H9 (cell line): Measurements from ENCODE around the gene NTSR1. TPM values are rescaled to one million over a fixed set of nuclear protein-coding genes. Genes with fewer than 3 reads are reported as not detected.
A peak's percentile ranks its signal among the peaks of the same experiment; 100 is the strongest.

Experiments used
- DNase-seq: peaks from one replicate; pipeline ENCODE4 v3.0.0-alpha.2; 2017
- H2AFZ ChIP-seq: one replicate; pipeline ENCODE4 v1.6.1; 2013; ENCODE audit warnings: mild to moderate bottlenecking, low read length, control low read depth, moderate library complexity
- H2AK5ac ChIP-seq: 2 replicates; pipeline ENCODE4 v1.6.1; 2013; ENCODE audit warnings: low read length, control low read depth, mixed read lengths; ENCODE audit not compliant: insufficient read length
- H2BK120ac ChIP-seq: one replicate; pipeline ENCODE4 v1.6.1; 2013; ENCODE audit warnings: low read depth, mild to moderate bottlenecking, low read length, control low read depth, inconsistent platforms; ENCODE audit not compliant: poor library complexity, severe bottlenecking
- H2BK12ac ChIP-seq: 2 replicates; pipeline ENCODE4 v1.6.1; 2013; ENCODE audit warnings: low read length, control low read depth, mixed read lengths, low read depth; ENCODE audit not compliant: insufficient read length
- H2BK15ac ChIP-seq: 2 replicates; pipeline ENCODE4 v1.6.1; 2013; ENCODE audit warnings: low read depth, low read length, control low read depth
- H2BK20ac ChIP-seq: one replicate; pipeline ENCODE4 v1.6.1; 2013; ENCODE audit warnings: low read depth, mild to moderate bottlenecking, low read length, control low read depth, inconsistent platforms; ENCODE audit not compliant: poor library complexity, severe bottlenecking
- H2BK5ac ChIP-seq: 2 replicates; pipeline ENCODE4 v1.6.1; 2013; ENCODE audit warnings: low read length, control low read depth, mixed read lengths; ENCODE audit not compliant: insufficient read length
- H3K14ac ChIP-seq: 2 replicates; pipeline ENCODE4 v1.6.1; 2013; ENCODE audit warnings: low read length, control low read depth; ENCODE audit not compliant: insufficient read depth
- H3K18ac ChIP-seq: 2 replicates; pipeline ENCODE4 v1.6.1; 2013; ENCODE audit warnings: low read depth, mild to moderate bottlenecking, mixed read lengths, low read length, control low read depth; ENCODE audit not compliant: insufficient read length
- H3K23ac ChIP-seq: 2 replicates; pipeline ENCODE4 v1.6.1; 2013; ENCODE audit warnings: low read length, control low read depth, mixed read lengths, low read depth; ENCODE audit not compliant: insufficient read length
- H3K23me2 ChIP-seq: 2 replicates; pipeline ENCODE4 v1.6.1; 2013; ENCODE audit warnings: low read depth, mild to moderate bottlenecking, mixed read lengths, low read length, control low read depth; ENCODE audit not compliant: insufficient read length, poor library complexity, severe bottlenecking
- H3K27ac ChIP-seq: 2 replicates; pipeline ENCODE4 v1.5.1; 2013; ENCODE audit warnings: low read length, control low read depth, mixed read lengths, low read depth; ENCODE audit not compliant: insufficient read length
- H3K27me3 ChIP-seq: 2 replicates; pipeline ENCODE4 v1.6.1; 2013; ENCODE audit warnings: low read length, control low read depth, inconsistent platforms; ENCODE audit not compliant: insufficient read depth
- H3K4ac ChIP-seq: 2 replicates; pipeline ENCODE4 v1.6.1; 2013; ENCODE audit warnings: low read depth, mild to moderate bottlenecking, control low read depth, inconsistent platforms, low read length, moderate library complexity
- H3K4me1 ChIP-seq: 2 replicates; pipeline ENCODE4 v1.6.1; 2013; ENCODE audit warnings: low read length, control low read depth, inconsistent platforms; ENCODE audit not compliant: insufficient read depth
- H3K4me2 ChIP-seq: 2 replicates; pipeline ENCODE4 v1.6.1; 2013; ENCODE audit warnings: low read length, control low read depth, mixed read lengths; ENCODE audit not compliant: insufficient read length, insufficient read depth
- H3K56ac ChIP-seq: 2 replicates; pipeline ENCODE4 v1.6.1; 2013; ENCODE audit warnings: low read depth, mild to moderate bottlenecking, mixed read lengths, low read length, control low read depth; ENCODE audit not compliant: insufficient read length
- H3K79me1 ChIP-seq: 2 replicates; pipeline ENCODE4 v1.6.1; 2013; ENCODE audit warnings: low read depth, mild to moderate bottlenecking, moderate library complexity, low read length, control low read depth, inconsistent platforms; ENCODE audit not compliant: insufficient read depth, poor library complexity, severe bottlenecking
- H3K79me2 ChIP-seq: 2 replicates; pipeline ENCODE4 v1.6.1; 2013; ENCODE audit warnings: low read length, control low read depth, inconsistent platforms; ENCODE audit not compliant: insufficient read depth
- H3K9ac ChIP-seq: 2 replicates; pipeline ENCODE4 v1.6.1; 2013; ENCODE audit warnings: low read length, control low read depth, mixed read lengths; ENCODE audit not compliant: insufficient read length; ENCODE audit errors: extremely low read depth
- H3K9me3 ChIP-seq: one replicate; pipeline ENCODE4 v1.6.1; 2013; ENCODE audit warnings: low read depth, low read length, inconsistent platforms; ENCODE audit not compliant: control insufficient read depth
- H3T11ph ChIP-seq: one replicate; pipeline ENCODE4 v1.6.1; 2013; ENCODE audit warnings: mild to moderate bottlenecking, low read length, control low read depth, inconsistent platforms
- H4K20me1 ChIP-seq: one replicate; pipeline ENCODE4 v1.6.1; 2013; ENCODE audit not compliant: control insufficient read depth, insufficient read length, insufficient read depth
- H4K5ac ChIP-seq: 2 replicates; pipeline ENCODE4 v1.6.1; 2013; ENCODE audit warnings: low read depth, mild to moderate bottlenecking, mixed read lengths, low read length, control low read depth; ENCODE audit not compliant: insufficient read length
- H4K8ac ChIP-seq: replicated peaks from 2 replicates; pipeline ENCODE4 v1.6.1; 2013; ENCODE audit warnings: low read length, control low read depth, mixed read lengths, low read depth; ENCODE audit not compliant: insufficient read length
- H4K91ac ChIP-seq: 2 replicates; pipeline ENCODE4 v1.6.1; 2013; ENCODE audit warnings: low read depth, mild to moderate bottlenecking, moderate library complexity, mixed read lengths, low read length, control low read depth; ENCODE audit not compliant: insufficient read length
- H3K27ac Mint-ChIP-seq, 3 experiments: 2 replicates in 2 of 3; 3 replicates in 1 of 3; pipeline ENCODE4 v1.8.0; 2020 to 2021; ENCODE audit warnings: mixed read lengths in 3 of 3, mild to moderate bottlenecking in 1 of 3, moderate library complexity in 1 of 3
- H3K27me3 Mint-ChIP-seq: 2 replicates; pipeline ENCODE4 v1.8.0; 2021; ENCODE audit warnings: low read depth, mild to moderate bottlenecking, moderate library complexity, mixed read lengths
- H3K36me3 Mint-ChIP-seq, 3 experiments: 2 replicates in 2 of 3; 3 replicates in 1 of 3; pipeline ENCODE4 v1.8.0; 2020 to 2021; ENCODE audit warnings: low read depth in 3 of 3, mixed read lengths in 3 of 3; ENCODE audit not compliant: insufficient read depth in 1 of 3
- H3K4me1 Mint-ChIP-seq, 2 experiments: 2 replicates each; pipeline ENCODE4 v1.8.0; 2020; ENCODE audit warnings: mixed read lengths in 2 of 2
- H3K4me3 Mint-ChIP-seq, 2 experiments: 2 replicates in 1 of 2; 3 replicates in 1 of 2; pipeline ENCODE4 v1.8.0; 2020 to 2021; ENCODE audit warnings: mild to moderate bottlenecking in 2 of 2, mixed read lengths in 2 of 2, moderate library complexity in 1 of 2
- H3K9me3 Mint-ChIP-seq, 2 experiments: 2 replicates in 1 of 2; 3 replicates in 1 of 2; pipeline ENCODE4 v1.8.0; 2020; ENCODE audit warnings: mild to moderate bottlenecking in 2 of 2, mixed read lengths in 2 of 2, moderate library complexity in 1 of 2
- CTCF ChIP-seq: fragments of 200-600 bp; sonication (generic); conservative IDR thresholded peaks from 3 replicates; pipeline ENCODE4 v1.8.0; 2021; ENCODE audit warnings: antibody characterized with exemption, mild to moderate bottlenecking
- WGBS: extraction: QIAGEN DNeasy Blood & Tissue Kit; methylation state at CpG from one replicate; pipeline ENCODE4 v1.1.7; 2013; ENCODE audit warnings: missing lambda C conversion rate, low lambda C conversion rate, mixed read lengths; ENCODE audit not compliant: insufficient read length; ENCODE audit errors: extremely low coverage; 5-methylcytosine and 5-hydroxymethylcytosine counted together
- total RNA-seq: library from RNA; stranded (reverse); gene quantifications from 2 replicates; pipeline ENCODE4 v1.2.1, GENCODE V29; 2021

The NTSR1 gene
- total RNA-seq, 1 experiment from 2014 or later: 0.11 TPM

- Mint-ChIP-seq H3K27me3 (peaks cover 73% of the 10 kb centered on the region), H3K4me1 (peaks cover 5 to 12% of the 10 kb centered on the region in 2 experiments), H3K4me3 (peak overlapping the region in 1 of 2 experiments; percentile 79; a peak in 2 of 5 replicates), H3K36me3 (no peaks in the 10 kb centered on the region), H3K27ac (no peak overlapping the region), H3K9me3 (peaks cover 0 to 2% of the 10 kb centered on the region in 2 experiments; a peak in 1 of 5 replicates)
- Histone ChIP-seq H3K14ac (no peak overlapping the region; the same call in 1 of the 2 replicates), H2AK5ac (no peak overlapping the region), H3T11ph (no peak overlapping the region), H2BK120ac (no peak overlapping the region), H3K4me1 (no peaks in the 10 kb centered on the region), H3K9ac (no peak overlapping the region), H4K5ac (no peak overlapping the region), H4K91ac (no peak overlapping the region), H3K79me1 (no peaks in the 10 kb centered on the region), H2BK20ac (no peak overlapping the region), H2BK12ac (no peak overlapping the region), H2AFZ (no peak overlapping the region), H3K18ac (no peak overlapping the region), H3K23ac (no peak overlapping the region), H2BK5ac (no peak overlapping the region), H3K79me2 (no peaks in the 10 kb centered on the region), H3K4ac (no peak overlapping the region), H3K56ac (no peak overlapping the region), H3K9me3 (no peaks in the 10 kb centered on the region), H3K23me2 (peaks cover 15% of the 10 kb centered on the region), H3K27ac (no peak overlapping the region), H3K4me2 (no peak overlapping the region), H4K8ac (no peak overlapping the region), H4K20me1 (peaks cover 6% of the 10 kb centered on the region), H3K27me3 (peaks cover 12% of the 10 kb centered on the region; the same call in 1 of the 2 replicates), H2BK15ac (no peak overlapping the region)
- WGBS: no CpG with 5 or more reads among the region's 16 CpGs
- no peak for DNase-seq
- no peak for TF ChIP-seq CTCF
Observed at GRCh38 chr20:62707276-62707920, 1.2 kb upstream of the NTSR1 start.
